Adrenal gland (tissue), 12 donors: Measurements from ENCODE around the gene TFEB. TPM values are rescaled to one million over a fixed set of nuclear protein-coding genes. Genes with fewer than 3 reads are reported as not detected.
A peak's percentile ranks its signal among the peaks of the same experiment; 100 is the strongest.

Source experiments
- DNase-seq, 7 donors: peaks; one replicate each; pipeline ENCODE4 v3.0.0-alpha.2; 2019 to 2020
- H3K27ac ChIP-seq, 5 donors: fragments of 200-600 bp; sonication (generic) in 4 of 5; 1 replicate in 3 of 5; 2 replicates in 2 of 5; pipeline versions ENCODE4 v1.5.1 to v1.8.0; 2016 to 2020; ENCODE audit warnings: mild to moderate bottlenecking in 1 of 5
- H3K27me3 ChIP-seq: fragments of 200-600 bp; 2 replicates; pipeline ENCODE4 v1.8.0; 2021
- H3K36me3 ChIP-seq, 2 donors: fragments of 200-600 bp; replicated peaks in 1 of 2; 1 replicate in 1 of 2; 2 replicates in 1 of 2; pipeline versions ENCODE4 v1.5.1 to v1.8.0; 2018 to 2022
- H3K4me1 ChIP-seq, 2 donors: fragments of 200-600 bp; replicated peaks in 1 of 2; 1 replicate in 1 of 2; 2 replicates in 1 of 2; pipeline versions ENCODE4 v1.5.1 to v1.8.0; 2018 to 2021
- H3K4me3 ChIP-seq, 4 donors: fragments of 200-600 bp; sonication (generic) in 3 of 4; one replicate each; pipeline ENCODE4 v1.5.1; 2016 to 2018
- H3K9me3 ChIP-seq, 3 donors: fragments of 200-600 bp; sonication (generic) in 1 of 3; replicated peaks in 1 of 3; 1 replicate in 2 of 3; 2 replicates in 1 of 3; pipeline versions ENCODE4 v1.5.1 to v1.8.0; 2016 to 2021
- CTCF ChIP-seq, 6 experiments: fragments of 450-650 bp in 4 of 6; fragments of 200-600 bp in 2 of 6; sonication (generic) in 1 of 6; IDR thresholded peaks; 1 replicate in 5 of 6; 2 replicates in 1 of 6; pipeline versions ENCODE4 v1.5.1 to v1.8.0; 2016 to 2021; ENCODE audit warnings: antibody characterized with exemption in 6 of 6, mild to moderate bottlenecking in 2 of 6, moderate library complexity in 1 of 6
- POLR2A ChIP-seq, 2 donors: fragments of 450-650 bp; IDR thresholded peaks; one replicate each; pipeline ENCODE4 v1.6.1; 2017; ENCODE audit warnings: antibody characterized with exemption in 2 of 2, mild to moderate bottlenecking in 2 of 2, moderate library complexity in 1 of 2
- WGBS, 4 donors: extraction: QIAGEN DNeasy Blood & Tissue Kit in 2 of 4; methylation state at CpG; one replicate each; pipeline versions ENCODE4 v1.1.5 to v1.1.7; 2013 to 2017; 5-methylcytosine and 5-hydroxymethylcytosine counted together
- intact Hi-C, 2 donors: fragments of 100-400 bp; cut with DNase I; formaldehyde crosslinking; loops; one replicate each; pipeline versions ENCODE4 v1.14.1 to v1.15.0; 2022 to 2023
- polyA plus RNA-seq, 3 donors: library from polyadenylated mRNA; stranded (reverse); fragments of 200-250 nt in 2 of 3; fragments of 350-450 nt in 1 of 3; fragmentation: Illumina TruSeq in 1 of 3; extraction: RNeasy Lipid Tissue Mini Kit (QIAGEN cat#74804) in 1 of 3; gene quantifications; one replicate each; pipeline ENCODE4 v1.2.3, GENCODE V29; 2013 to 2014
- total RNA-seq, 9 donors: library from RNA; depleted of rRNA in 4 of 9; stranded (reverse); fragments of >200 nt in 4 of 9; fragments of 120-200 nt in 1 of 9; fragmentation: NEBNext Ultra II Directional in 1 of 9; extraction: Animal tissue kit (Norgen Biotek cat#: 25700) in 1 of 9; gene quantifications; one replicate each; pipeline versions ENCODE4 v1.1.0 to v1.2.4, GENCODE V29; 2013 to 2023
- donor health status: healthy with polysubstance abuse.
- donor health status: Bipolar disorder and iron deficiency.
- donor health status: DM: yes; HTN: yes; CAD: no.
- donor health status: DM: no; HTN: no; CAD: no.
- donor health status: DM: no; HTN: no; CAD: no.
- donor health status: DM: yes; HTN: yes; CAD: no.

The TFEB gene
- total and polyA plus RNA-seq, 12 donors, result 2.1 to 47.2 (median 20.2) TPM

DNA sequence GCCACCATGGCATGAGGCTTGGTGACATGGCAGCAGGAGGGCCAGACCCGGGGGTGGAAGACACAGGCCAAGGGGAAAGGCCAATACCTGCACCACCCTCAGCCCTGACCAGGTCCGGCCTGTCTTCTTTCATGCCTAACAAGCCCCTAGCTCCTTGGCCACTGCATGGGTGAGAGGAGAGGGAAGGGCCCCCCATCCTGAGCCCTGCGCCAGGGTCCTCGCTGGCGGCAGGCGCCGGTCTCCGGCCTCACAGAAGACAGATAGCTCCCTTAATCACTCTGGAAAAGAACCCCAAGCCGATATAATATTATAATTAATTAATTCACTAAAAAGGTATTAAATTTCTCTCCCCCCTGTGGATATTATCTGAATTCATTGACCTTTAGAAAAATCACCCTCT lies 55.7 kb downstream of the TFEB start:
- DNase-seq, result peak in 2 of 7 donors; percentile 7 to 10
- intact Hi-C loops, result loop anchor here (5.0 to 10.0 kb wide), 3 partner anchors 255 to 312 kb away; no protein-coding TSS in a partner anchor
- Histone ChIP-seq H3K36me3 (peaks cover 0 to 5% of the 10 kb centered on the region in 2 donors), H3K9me3 (no peaks in the 10 kb centered on the region), H3K27me3 (no peaks in the 10 kb centered on the region), H3K27ac (no peak overlapping the region), H3K4me3 (no peak overlapping the region), H3K4me1 (peaks cover 15 to 22% of the 10 kb centered on the region in 2 donors)
- TF ChIP-seq CTCF (IDR thresholded peaks at IDR 0.05) (no peak), POLR2A (IDR thresholded peaks at IDR 0.05) (no peak)
- 90 to 94% (median 91%) methylated on average over 8 to 9 of the region's 9 CpGs for WGBS, 4 donors

DNA sequence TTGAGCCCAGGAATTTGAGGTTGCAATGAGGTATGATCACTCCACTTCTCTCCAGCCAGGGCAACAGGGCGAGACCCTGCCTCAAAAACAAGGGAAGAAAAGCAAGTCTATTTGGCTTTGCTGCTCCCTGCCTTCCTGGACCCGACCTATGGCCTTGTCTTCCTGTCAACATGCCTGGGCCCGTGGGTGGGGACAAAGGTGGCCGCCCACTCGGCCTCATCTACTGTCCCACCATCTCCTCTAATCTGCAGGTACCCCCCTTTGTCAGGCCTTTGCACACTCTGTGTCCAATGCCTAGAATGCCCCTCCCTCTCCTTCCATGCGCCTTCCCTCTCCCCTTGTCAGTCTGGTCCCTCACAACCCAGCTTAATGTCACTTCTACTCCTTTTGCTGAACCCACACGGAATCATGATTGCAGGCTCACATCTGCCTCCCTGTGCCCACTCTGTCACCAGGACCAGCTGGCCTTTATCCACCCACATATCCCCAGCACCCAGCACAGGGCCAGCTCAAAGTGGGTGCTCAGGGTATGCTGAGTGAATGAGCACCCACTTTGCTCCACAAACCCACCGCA lies 56.8 kb downstream of the TFEB start:
- Histone ChIP-seq H3K27me3 (no peaks in the 10 kb centered on the region), H3K4me1 (peaks cover 13 to 17% of the 10 kb centered on the region in 2 donors), H3K9me3 (no peaks in the 10 kb centered on the region), H3K36me3 (no peaks in the 10 kb centered on the region), H3K4me3 (no peak overlapping the region), H3K27ac (no peak overlapping the region)
- DNase-seq, result peak in 2 of 7 donors; percentile 4 to 6
- intact Hi-C loops, result no loop called here
- 83 to 88% (median 86%) methylated on average over 8 of the region's 8 CpGs for WGBS, 4 donors
- TF ChIP-seq POLR2A (IDR thresholded peaks at IDR 0.05) (no peak), CTCF (IDR thresholded peaks at IDR 0.05) (no peak)

DNA sequence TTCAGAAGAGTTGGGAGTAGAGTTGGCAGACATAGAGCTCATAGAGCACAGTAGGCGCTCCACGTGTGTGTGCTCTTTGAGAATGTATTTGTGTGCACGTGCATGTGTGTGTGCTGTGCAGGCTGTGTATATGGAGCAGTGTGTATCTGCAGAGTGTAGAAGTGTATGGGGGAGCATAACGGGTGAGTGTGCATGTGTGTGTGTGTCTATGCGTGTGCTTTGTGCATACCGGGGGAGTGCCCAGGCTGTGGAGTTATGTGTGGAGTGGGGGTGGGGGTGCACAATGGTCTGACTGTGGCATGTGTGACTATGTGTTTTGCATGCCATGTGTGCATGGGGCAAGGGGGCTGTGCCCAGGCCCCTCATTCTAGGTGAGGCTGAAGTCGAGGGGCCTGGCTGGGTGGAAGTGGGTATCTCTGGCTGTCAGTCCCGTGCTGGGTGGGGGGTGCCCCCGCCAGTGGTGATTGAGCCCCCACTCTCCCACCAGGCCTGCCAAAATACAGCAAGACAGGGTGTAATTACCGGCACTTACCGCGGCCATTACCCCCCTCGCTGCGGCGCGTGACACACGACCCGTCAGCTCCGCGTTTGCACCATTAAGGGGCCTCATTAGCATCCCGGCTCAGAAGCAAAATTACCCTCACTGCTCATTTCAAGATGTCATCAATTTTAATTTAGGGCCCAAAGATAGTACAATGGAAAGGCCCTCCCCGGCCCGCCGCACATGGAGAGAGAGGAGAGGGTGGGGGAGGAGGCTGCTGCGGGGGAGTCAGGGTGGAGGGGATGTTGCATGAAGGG lies 58.1 kb downstream of the TFEB start:
- intact Hi-C loops, result no loop called here
- Histone ChIP-seq H3K9me3 (no peaks in the 10 kb centered on the region), H3K4me1 (peaks cover under 1 to 5% of the 10 kb centered on the region in 2 donors), H3K4me3 (no peak overlapping the region), H3K36me3 (no peaks in the 10 kb centered on the region), H3K27ac (no peak overlapping the region), H3K27me3 (no peaks in the 10 kb centered on the region)
- peak in 2 of 7 donors; percentile 3 for DNase-seq
- no peak for TF ChIP-seq POLR2A (IDR thresholded peaks at IDR 0.05)
- no peak for TF ChIP-seq CTCF (IDR thresholded peaks at IDR 0.05)
- 77 to 87% (median 80%) methylated on average over 18 to 25 of the region's 25 CpGs for WGBS, 4 donors

GRCh38 chr6:41676431-41676830 lies 59.0 kb downstream of the TFEB start:
- H3K36me3 ChIP-seq, result no peaks in the 10 kb centered on the region
- 70 to 89% (median 79%) methylated on average over 5 of the region's 5 CpGs for WGBS, 4 donors
- H3K27me3 ChIP-seq, result no peaks in the 10 kb centered on the region
- no peak overlapping the region for H3K27ac ChIP-seq
- H3K9me3 ChIP-seq, result no peaks in the 10 kb centered on the region
- TF ChIP-seq CTCF (IDR thresholded peaks at IDR 0.05) (no peak), POLR2A (IDR thresholded peaks at IDR 0.05) (no peak)
- intact Hi-C loops, result no loop called here
- peak in 1 of 7 donors; percentile 9 for DNase-seq
- H3K4me3 ChIP-seq, result no peak overlapping the region
- no peaks in the 10 kb centered on the region for H3K4me1 ChIP-seq
